Renal cortical epithelial cell (primary cell): ENCODE measurements around the gene CES4A. TPM values are rescaled to one million over a fixed set of nuclear protein-coding genes. Genes with fewer than 3 reads are reported as not detected.
"Not testable (repeated sequence)": the region's sequence is repeated elsewhere in the genome, so short reads cannot be mapped to it uniquely, and the experiment has no call there.

Experiments
- DNase-seq: peaks from one replicate; pipeline ENCODE4 v3.0.0-alpha.2; 2011; ENCODE audit warnings: low read depth
- total RNA-seq: library from RNA; depleted of rRNA; stranded (reverse); fragments of >200 nt; gene quantifications from 2 replicates; pipeline ENCODE4 v1.2.3, GENCODE V29; 2014

Gene CES4A
- total RNA-seq, 1 donor from 2014 or later: 13.6 TPM

DNA sequence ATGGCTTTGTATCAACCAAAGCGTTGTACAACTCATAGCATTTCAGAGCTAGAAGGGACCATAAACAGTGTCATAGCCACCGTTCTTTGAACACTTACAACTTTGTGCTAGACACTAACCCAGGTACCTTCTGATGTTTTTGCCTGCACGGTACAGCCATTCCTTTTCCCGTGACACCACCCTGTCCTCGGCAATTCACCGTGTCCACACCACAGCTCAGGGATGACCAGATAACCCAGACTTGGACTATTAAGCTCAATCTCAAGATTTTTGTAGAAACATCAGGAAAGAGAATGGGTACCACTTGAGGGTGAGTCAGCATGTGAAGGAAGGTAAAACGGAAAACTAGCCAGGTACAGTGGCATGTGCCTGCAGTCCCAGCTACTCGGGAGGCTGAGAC is 30.8 kb downstream of the CES4A start:
- DNase-seq: no peak

DNA sequence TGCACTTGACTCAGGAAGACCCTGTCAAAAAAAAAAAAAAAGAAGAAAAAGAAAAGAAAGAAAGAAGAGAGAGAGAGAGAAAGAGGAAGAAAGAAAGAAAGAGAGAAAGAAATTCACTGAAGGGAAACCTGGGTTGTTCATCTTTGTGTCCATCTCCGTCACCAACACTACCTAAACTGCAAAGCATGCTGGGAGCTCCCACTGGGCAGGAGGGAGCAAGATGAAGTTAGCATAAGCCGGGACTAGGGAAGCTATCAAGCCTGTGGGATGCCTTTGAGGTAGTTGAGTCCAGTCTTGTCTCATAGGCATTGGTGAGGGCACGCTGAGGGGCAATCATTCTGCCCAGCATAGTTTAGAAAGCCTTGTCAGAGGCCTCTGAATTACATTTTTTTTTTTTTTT is 32.9 kb downstream of the CES4A start:
- DNase-seq: no peak

DNA sequence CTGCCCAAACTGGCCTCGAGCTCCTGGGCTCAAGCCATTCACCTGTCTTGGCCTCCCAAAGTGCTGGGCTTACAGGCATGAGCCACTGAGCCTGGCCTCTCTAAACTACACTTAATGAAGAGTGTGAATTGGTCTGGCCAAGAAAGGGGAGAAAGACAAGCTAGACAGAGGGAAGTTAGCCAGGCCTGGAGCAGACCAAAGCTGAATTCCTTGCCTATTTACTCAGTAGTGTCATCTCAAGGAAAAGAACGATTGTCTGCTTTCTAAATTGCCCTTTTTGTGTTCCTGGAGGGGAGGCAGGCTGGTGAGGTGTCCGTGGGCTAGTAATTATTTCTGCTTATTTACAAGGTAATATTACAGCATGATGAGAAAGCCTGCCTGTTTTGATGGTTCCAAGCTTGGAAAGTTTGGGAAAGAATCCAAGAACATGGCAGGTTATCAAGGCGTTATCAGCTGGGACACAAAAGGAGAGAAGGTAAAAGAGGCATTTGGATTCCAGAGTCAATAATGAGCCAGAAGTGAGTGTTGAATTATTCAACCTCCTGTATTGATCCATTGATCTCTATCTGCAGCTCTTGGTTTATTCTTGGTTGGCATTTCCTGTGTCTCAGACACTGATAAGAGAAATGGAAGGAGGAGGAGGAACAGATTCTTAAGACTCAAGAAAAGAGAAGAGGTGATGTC is 34.3 kb downstream of the CES4A start:
- DNase-seq: no peak

DNA sequence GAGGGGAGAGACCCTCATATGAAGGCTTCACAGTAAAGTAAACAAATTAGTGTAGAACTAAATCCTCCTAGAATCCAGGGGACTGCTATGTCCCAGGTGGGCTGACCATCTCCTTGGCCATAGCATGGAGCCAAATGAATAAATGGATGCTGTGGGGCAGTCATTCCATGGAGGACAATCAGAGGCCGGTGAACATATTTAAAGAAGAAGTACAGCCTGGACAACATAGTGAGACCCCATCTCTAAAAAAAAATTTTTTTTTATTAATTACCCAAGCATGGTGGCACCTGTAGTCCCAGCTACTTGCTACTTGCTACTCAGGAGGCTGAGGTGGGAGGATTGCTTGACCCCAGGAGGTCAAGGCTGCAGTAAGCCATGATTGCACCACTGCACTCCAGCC is 35.3 kb downstream of the CES4A start:
- DNase-seq: no peak

DNA sequence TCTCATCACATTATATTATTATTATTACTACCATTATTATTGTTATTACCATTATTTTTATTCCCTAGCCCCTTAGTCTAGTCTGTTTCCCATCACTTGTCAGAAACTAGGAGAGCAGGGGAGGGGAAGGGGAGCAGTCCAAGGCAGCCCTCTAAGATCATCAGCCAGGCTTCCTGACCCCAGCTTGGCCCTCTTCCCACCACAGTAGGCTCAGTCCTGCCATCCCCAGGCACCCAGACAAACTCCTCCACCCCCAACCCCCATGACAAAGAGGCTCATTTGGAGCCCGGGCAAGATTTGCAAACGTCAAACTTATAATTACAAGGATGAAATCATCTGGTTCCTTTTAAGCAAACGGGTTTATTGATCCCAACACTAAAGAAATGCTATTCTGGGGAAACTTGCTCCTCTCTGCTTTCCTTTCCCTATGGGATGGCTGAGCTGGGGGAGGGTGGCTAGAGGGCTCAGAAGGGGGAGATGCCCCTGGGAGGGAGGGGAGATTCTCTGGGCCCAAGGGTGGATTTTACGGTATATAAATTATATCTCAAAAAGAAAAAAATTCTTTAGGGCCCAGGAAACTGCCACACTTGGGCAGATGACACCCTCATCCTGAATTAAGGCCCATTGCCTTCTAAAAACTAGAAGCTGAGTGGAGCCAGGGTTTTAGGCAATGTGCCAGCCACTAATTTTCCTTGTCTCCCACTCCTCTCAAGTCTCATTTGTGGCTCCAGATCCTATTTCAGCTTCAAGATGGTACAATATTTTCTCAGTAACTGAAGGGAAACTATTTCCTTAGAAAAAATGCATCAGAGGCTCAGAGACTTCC is 36.2 kb downstream of the CES4A start:
- DNase-seq: no peak

DNA sequence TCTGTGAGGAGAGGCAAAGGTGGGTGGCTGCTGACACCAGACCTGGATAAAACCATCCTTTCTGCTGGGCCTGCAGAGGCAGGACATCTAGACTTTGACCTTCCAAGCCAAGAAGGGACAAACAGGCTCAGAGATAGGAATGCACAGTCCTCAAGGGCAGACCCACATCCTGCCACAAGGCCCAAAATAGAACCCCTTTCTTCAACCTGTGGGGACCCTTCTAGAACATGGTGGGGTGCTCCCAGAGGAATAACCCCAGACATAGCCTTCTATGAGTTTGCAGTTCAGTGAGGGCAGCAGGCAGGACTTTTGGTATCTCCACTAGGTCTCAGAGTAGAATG is 36.8 kb downstream of the CES4A start:
- DNase-seq: no peak

DNA sequence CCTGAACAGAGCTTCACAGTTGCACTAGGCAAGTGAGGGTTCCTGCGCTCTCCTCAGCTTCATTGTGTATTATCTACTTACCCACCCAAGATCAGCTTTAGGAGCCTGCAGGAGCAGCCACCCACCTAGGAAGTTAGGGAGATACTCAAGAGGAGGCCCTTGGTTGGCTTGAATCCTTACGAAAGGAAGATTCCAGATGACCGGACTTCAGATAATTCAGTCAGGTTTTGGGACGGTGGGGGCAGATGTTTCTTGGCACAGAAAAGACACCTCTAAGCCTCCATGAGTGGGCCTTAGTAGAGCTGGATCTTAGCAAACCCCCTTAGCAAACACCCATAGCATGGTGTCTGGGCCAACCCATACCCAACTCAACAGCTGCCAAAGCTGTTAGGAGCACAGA is 38.2 kb downstream of the CES4A start:
- DNase-seq: no peak

DNA sequence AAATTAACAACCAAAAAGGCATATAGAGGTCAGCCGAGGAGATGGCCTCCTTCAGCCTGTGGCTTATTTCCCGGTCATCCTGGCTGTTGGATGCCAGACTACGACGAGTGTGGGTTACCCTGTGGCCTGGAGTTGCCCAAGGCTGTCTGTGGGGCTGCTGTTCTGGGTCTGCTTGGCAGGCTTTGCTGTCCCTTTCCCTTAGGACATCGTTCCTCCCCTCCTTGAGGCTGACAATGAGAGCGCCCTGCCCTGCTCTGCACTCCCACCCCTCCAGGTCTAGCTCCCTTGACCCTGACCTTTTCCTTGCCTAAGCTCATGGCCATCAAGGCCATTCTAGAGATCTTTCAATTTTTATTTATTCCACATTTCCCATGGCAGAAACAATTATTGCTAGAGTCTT is 38.7 kb downstream of the CES4A start:
- no peak for DNase-seq

DNA sequence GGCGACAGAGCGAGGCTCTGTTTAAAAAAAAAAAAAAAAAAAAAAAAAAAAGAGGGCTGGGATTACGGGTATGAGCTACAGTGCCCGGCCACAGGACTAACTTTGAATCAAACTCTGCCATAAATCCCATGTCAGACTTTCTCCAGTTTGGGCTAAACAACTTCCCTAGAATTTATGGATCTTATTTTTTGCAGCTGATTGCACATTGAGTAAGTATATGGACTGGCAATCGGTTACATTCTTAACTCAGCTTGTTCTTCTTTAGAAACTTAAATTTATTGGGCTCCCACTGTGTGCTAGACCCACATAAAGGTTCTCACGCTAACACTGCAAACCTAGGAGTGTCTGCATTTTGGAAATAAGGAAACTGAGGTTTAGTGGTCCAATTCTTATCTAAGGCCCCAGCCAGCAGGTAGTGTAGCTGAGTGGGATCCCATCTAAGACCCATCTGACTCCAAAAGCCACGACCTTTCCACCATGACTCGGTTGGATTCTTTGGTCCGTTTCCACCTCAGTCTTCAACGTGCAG is 39.8 kb downstream of the CES4A start:
- no peak for DNase-seq

DNA sequence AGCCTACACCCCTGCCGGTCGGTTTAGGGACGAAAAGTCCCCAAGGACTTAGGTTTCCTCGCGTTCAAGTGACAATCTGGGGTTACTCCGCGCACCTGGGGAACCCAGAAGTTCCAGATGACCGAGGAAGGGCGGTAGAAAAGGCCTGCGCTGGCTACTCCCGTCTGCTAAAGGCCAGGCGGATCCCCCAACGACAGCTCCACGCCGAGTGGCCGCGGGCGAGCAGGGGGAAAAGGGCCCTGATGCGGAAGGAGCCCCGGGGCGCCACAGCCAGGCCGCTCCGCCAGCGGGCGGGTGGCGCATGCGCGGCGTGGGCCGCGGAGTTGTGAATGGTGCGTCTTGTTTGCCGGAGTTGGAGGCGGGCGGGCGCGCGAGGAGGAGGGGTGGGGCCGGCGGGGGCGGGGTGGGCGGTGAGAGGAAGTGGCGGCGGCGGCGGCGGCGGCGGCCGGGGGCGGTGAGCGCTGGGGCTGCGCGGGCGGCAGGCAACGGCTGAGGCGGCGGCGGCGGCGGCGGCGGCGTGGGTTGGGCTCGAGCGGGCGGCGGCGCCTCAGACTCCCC is 40.4 kb downstream of the CES4A start, which contains the start of gene CBFB:
Gene CBFB, plus strand, starts transcription at position 454 of the 558 bp plus-strand sequence. CDS start 259 bp downstream, outside the sequence.
- peak; percentile 71 for DNase-seq

DNA sequence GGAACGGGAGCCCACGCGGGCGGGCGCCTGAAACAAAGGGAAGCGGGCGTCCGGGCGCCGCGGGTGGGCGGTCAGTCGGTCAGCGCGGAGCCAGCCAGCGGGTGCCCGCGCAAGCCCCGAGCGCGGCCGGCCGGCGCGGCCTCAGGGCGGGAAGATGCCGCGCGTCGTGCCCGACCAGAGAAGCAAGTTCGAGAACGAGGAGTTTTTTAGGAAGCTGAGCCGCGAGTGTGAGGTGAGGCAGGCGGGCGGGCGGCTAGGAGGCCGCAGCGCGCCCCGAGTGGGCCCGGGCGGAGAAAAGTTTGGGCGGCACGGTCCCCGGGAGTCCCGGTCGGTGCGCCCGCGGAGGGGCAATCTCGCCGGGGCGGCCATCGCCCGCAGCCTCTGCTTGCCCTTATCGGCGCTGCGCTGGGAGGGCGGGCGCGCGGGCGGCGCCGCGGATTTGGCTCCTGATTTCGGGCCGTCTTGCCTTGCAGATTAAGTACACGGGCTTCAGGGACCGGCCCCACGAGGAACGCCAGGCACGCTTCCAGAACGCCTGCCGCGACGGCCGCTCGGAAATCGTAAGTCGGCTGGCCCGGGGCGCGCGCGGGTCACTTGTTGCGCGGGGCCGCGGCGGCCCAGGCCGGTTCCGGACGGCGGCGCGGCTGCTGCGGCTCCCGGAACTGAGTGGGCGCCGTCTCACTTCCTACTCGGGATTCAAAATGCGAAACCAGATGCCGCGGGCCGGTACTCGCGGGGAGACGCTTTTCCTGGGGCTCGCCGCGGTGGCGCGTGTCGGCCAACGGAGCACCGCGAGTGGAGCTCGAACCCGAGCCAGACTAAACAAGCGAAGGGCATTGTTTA is 41.1 kb downstream of the CES4A start:
- no peak for DNase-seq

DNA sequence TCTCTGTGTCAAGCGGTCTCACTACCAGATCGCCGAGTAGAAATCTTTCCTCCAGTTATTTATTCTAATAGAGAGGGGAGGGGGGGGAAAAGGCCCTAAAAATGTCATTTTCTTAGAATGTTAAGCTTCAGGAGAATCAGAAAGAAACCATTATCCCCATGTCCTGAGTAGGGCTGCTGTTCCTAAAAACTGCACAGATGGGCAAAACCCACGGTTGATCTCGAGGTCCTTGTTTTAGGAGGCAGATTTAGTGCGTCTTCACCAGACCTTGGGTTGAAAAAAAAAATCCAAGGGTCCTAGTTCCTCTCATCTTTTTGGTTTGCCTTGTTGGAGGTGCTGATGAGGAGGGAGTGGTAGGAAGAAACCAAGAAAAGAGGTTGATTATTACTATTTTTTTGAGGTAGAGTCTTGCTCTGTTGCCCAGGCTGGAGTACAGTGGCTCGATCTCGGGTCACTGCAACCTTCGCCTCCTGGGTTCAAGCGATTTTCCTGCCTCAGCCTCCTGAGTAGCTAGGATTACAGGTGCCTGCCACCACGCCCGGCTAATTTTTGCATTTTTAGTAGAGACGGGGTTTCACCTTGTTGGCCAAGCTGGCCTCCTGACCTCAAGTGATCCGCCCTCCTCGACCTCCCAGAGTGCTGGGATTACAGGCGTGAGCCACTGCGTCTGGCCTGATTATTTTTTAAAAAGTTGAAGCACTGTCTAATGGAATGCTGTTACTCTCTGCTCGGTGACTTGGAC is 42.0 kb downstream of the CES4A start:
- no peak for DNase-seq

DNA sequence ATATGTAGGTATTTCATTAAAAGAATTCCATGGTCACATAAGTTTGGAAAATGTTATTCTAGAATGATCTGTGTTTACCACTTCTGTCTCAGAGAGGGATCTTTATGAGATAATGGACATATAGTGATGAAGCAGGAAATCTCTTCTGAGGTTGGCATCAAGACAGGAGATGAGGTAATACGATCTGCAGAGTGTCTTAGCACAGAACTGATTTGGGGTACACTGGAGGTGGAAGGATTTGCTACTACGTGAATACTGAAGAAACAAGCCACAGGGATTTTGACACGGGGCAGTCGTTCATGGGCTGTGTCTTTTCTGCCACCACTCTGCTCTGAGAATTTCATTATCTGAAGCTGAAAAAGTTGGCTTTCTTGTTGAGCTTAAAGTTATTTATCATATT is 46.1 kb downstream of the CES4A start:
- no peak for DNase-seq

DNA sequence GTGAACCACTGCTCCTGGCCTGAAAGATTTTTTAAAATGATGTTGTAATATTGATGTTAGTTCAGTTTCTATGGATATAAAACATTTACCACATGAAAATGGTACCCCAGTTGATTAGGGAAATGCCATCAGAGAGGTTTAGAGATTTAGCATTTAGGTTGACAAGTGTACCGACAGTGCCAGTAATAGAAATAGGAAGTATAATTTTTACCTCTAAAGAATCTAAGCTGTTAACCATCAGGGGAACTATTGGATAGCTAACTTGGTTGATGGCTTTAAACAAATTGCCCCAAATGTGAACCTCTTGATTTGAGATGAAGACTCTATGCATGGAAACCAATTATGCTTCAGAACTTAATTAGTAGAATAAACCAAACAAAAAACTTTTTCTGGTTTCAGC is 47.0 kb downstream of the CES4A start:
- no peak for DNase-seq

DNA sequence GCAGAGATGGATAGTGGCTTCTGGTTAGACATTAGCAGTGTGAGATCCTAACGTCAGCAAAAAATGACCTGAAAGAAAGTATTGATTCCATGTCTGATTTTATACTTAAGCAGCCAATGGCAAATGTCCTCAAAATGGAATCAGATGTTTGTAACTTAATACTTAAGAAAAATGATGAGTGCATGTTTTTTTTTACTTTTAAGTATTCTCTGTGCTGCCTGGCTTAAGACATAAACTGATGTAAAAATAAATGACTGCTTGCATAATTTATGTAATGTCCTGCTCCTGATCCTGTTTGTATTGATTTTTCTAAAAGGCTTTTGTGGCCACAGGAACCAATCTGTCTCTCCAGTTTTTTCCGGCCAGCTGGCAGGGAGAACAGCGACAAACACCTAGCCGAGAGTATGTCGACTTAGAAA is 47.9 kb downstream of the CES4A start:
- DNase-seq: no peak

DNA sequence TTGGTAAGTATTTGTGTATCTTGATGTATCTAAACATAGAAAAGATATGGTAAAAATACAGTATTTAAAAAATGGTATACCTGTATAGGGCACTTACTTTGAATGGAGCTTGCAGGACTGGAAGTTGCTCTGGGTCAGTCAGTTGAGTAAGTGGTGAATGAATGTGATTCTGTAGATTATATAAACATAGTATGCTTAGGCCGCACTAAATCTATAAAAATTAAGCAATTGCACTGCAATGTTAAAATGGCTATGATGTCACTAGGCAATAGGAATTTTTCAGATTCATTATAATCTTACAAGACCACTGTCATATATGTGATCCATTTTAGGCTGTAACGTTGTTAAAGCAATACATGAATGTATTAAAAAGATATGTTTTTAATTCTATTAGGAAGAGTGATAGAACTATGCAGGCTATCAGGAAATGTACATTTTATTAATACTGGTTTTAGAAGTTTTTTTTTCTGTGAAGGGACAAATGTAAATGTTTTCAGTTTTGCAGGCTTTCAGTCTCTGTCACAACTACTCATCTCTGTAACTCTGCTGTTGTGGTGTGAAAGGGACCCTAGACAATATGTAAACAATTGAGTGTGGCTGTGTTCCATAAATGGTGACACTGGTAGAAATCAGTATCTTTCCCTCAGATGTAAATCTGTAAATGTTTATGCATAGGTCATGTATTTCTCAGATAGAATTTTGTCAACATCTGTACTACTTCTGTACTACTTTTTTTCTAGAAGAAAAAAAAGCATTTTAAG is 51.1 kb downstream of the CES4A start:
- no peak for DNase-seq

DNA sequence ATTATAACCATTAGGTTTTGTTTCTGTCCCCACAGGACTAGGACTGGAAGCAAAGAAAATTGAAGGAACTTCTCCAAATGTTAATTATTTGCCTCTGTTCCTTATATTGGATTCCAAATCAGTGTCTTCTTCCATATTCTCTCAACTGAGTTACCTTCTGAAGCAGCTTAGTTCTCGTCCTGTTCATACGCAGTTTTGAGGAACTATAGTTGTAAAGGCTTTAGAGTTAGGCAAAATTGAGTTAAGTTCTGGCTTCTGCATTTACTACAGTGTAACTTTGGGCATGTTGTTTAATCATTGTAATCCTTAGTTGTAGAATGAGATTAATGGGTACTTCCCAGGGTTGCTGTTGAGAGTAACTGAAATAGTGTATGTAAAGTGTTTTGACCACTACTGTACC is 51.8 kb downstream of the CES4A start:
- no peak for DNase-seq

DNA sequence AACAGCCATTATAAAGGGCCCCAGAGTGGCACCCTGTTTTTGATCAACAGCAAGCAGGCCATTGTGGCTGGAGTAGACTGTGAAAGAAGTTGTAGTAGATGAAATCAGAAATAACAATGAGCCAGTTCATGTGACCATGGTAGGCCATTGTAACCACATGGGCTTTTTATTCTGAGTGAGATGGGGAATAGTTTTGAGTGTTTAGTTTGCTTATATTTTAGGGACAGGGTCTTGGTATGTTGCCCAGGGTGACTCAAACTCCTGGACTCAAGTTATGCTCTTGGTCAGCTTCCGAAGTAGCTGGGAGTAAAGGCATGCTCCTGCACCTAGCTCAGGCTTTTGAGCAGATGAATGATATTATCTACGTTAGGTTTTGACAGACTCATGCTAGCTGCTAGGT is 52.5 kb downstream of the CES4A start:
- DNase-seq: no peak

DNA sequence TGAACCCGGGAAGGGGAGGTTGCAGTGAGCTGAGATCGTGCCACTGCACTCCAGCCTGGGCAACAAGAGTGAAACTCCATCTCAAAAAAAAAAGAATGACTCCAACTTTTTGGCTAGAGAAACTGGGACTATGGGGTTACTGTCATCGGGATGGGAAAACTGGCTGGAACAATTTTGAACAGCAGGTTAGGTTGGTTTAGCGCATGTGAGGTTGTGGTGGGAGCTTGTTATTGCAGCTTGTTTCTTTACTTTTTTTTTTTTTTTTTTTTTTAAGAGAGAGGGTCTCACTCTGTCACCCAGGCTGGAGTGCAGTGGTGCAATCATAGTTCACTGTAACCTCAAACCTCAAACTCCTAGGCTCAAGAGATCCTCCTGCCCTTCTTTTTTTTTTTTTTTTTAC is 53.1 kb downstream of the CES4A start:
- DNase-seq: not testable (repeated sequence)

DNA sequence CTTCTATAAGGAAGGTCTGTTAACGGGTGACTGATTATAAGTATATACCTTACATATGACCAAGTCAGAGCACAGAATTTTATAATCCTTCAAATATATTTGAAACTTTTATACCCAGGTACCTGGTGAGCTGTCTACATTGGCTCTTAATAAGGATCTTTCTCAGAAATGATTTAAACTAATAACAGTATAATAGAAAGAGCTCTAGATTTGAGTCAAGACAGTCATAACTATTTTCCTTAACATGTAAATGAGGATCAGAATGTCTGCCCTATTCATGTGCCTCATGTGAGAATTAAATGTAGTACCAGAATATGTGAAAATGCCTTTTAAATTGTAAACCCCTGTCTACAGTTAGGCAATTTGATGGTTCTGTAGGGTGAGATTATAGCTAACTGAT is 55.0 kb downstream of the CES4A start:
- no peak for DNase-seq
